ENCODE measurements around the gene LAMB4. TPM values are rescaled to one million over a fixed set of nuclear protein-coding genes. Genes with fewer than 3 reads are reported as not detected.

Gene LAMB4
- polyA plus RNA-seq, 2 of the 4 experiments (the other 2 are of a cell fraction) = 0.13 to 0.19 TPM

DNA sequence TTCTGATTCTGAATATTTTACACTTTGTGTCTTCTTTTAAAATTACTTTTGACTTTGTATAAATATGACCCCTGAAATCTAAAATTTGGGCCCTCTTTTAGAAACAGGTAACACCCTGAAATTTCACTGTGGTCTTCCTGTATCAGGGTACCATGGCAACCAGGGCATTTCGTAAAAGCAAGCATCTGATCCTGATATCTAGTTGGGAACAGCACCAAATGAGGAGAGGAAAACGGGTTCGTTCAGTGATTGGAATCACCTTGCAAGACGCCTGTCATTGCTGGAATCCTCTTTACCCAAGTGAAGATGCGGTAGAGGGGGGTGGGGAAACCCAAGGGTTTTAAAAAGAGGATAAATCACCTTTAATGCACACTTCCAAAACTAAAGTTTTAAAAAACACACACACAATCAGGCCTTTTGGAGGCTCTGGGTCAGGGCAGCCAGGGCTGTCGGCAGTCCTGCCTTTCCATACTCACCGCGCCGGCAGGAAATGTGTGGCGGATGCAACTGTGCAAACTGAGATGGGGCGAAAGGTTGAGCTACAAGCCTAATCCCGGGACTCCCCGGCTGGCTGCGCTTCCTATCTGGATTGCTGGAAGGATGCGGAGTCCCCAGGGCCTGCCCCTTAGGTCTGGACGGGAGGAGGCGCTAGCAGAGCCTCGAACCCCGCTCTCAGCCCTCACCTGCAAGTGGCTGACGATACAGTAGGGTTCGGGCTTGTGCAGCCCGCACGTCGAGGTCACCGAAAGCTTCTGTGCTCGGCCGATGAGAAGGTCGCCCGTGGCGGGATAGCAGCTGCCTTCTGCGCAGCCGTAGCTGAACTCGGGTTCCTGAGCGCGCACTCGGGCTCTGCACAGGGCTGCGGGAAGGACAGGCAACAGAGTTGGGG lies 129.0 kb downstream of the LAMB4 start (continued):
- no peak for TF ChIP-seq CBX2 (IDR thresholded peaks at IDR 0.05; ENCODE audit: borderline replicate concordance, low read depth)
- TF ChIP-seq, protein P1, sequence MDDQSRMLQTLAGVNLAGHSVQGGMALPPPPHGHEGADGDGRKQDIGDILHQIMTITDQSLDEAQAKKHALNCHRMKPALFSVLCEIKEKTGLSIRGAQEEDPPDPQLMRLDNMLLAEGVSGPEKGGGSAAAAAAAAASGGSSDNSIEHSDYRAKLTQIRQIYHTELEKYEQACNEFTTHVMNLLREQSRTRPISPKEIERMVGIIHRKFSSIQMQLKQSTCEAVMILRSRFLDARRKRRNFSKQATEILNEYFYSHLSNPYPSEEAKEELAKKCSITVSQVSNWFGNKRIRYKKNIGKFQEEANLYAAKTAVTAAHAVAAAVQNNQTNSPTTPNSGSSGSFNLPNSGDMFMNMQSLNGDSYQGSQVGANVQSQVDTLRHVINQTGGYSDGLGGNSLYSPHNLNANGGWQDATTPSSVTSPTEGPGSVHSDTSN (IDR thresholded peaks at IDR 0.05) = 0 out of 2 replicates have a peak, but pooled peaks have one; percentile 34

DNA sequence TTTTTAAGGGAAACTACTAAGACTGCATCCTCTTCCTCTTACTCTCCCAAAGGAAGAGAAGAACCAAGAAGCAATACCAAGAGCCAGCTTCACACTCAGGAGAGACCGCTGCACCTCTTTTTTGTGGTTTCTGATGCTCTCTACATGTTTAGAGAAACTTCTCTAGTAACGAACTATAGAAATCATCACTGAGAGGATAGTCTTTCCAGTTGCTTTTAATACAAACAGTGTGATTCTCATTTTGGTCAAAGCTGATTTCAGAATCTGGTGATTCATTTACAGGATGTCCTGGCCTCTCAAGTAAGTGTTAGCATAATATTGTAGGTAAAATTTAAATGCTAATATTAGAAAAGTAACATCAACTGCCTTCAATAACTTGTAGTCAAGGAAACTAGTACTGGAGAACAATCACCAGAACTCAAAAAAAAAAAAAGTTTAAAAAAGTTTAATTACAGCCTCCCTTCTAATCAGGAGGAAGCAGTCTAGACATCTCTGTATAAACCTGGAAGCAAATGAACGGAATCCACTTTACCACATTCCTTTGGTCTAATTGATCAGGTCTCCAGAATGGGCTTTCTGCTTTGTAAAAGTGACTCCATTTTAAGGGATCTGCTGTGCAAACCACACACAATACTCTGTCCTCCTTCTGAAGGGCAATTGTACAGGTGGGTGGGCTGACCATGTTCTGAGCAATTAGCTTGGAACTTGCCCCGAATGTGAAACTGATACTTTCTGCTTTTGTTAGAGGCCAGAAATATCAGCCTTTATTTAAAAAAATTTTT lies 130.2 kb downstream of the LAMB4 start:
- peak overlapping the region; percentile 93 for H3K4me2 ChIP-seq
- TF ChIP-seq CHD4 (IDR thresholded peaks at IDR 0.05; ENCODE audit: borderline replicate concordance) = no peak
- no peak for TF ChIP-seq HOXB5 (CRISPR knock-in tag; IDR thresholded peaks at IDR 0.05)
- TF ChIP-seq, protein P1 (IDR thresholded peaks at IDR 0.05) = no peak
- 83% methylated on average over 4 of the region's 4 CpGs for WGBS (ENCODE audit: missing lambda C conversion rate)
- CTCF ChIA-PET = interaction anchor here (1.1 to 5.6 kb wide), 8 partner anchors 17 to 146 kb away, joined by 3 to 46 read pairs (median 8); no protein-coding TSS in a partner anchor
- H3K4me1 ChIP-seq = peaks cover 76% of the 10 kb centered on the region
- no peak for DNase-seq (ENCODE audit: low read depth in 1 of 2, low spot score in 1 of 2)
- ATAC-seq = no peak
- no peaks in the 10 kb centered on the region for H3K9me3 ChIP-seq
- POLR2A ChIA-PET = no interaction called here
- peak overlapping the region; percentile 5; the same call in 2 of the 3 replicates for H3K4me3 ChIP-seq
- FAIRE-seq = no peak
- peak overlapping the region in 1 of 2 experiments; percentile 94; a peak in 4 of 6 replicates for H3K27ac ChIP-seq

DNA sequence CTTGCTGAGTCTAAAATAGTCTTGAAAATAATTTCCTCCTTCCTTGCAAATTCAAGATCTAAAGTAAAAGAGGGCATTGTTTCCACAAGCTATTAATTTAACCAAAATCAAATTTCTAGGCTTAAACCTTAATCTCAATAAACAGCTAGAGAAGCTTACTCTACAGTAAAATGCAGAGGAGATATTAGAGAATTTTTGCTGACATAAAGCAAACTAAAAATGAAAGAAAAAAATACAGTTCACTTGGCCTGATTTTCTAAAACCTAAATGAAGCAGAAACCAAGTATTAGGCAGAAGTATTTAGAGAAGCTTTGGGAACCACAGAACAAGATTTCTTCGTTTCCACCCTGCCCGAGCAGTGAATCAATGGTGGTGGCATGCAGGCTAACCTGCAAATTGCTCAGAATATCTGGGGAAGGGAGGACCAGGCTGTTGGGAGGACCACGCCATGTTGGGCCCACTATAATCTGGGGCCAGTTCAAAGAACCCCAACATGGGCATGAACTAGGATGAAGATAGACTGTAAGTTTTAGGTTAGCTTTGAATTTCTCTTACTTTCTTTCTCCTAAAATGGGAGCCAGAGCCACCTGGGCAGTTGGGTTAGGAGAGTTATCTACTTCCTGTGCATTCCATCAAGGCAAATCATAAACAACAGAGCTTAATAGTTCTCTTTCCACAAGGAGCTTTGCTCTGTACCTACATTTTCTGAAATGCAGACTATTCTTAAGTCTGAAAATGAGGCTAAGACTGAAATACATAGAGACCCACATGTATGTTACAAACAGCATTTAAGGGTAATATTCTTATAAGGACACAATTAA lies 131.3 kb downstream of the LAMB4 start:
- H3K4me3 ChIP-seq = no peak overlapping the region
- DNase-seq (ENCODE audit: low read depth in 1 of 2, low spot score in 1 of 2) (no peak), FAIRE-seq (no peak)

DNA sequence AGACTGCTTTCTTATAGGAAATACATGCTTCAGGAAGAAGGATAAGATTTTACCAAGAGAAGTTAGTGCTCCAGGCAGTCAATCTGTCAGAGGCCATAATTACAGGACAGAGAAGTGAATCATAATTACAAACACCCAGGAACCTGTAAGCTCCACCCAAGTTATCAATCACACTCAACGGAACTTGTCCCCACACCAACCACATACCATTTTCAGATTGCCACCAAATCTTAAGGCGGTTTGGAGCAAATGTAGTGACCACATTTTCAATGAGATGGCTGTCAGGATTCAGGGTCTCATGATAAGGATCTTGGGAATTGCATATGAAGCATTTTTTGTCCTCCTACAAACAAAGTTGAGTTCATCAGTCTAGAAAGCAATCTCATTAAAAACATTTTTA lies 132.0 kb downstream of the LAMB4 start:
- no peak for FAIRE-seq
- WGBS (ENCODE audit: missing lambda C conversion rate) = 80% methylated on average over 2 of the region's 2 CpGs
- no peak for ATAC-seq
- Histone ChIP-seq H3K4me2 (peak overlapping the region; percentile 93), H3K4me1 (peaks cover 75% of the 10 kb centered on the region), H3K9me3 (no peaks in the 10 kb centered on the region), H3K27ac (0 out of 6 replicates have a peak overlapping the region, but pooled peaks of 1 of the 2 experiments have one; percentile 11), H3K4me3 (no peak overlapping the region)
- ChIA-PET POLR2A (interaction anchor here (0.7 kb wide), 1 partner anchor 21 kb away, joined by 3 read pairs; no protein-coding TSS in a partner anchor), CTCF (interaction anchor here (1.1 to 5.6 kb wide), 3 partner anchors 19 to 148 kb away, joined by 3 to 46 read pairs (median 8); no protein-coding TSS in a partner anchor)
- no peak for DNase-seq (ENCODE audit: low read depth in 1 of 2, low spot score in 1 of 2)
- no peak for TF ChIP-seq EHF (CRISPR knock-in tag; IDR thresholded peaks at IDR 0.05)
- TF ChIP-seq, protein P2, sequence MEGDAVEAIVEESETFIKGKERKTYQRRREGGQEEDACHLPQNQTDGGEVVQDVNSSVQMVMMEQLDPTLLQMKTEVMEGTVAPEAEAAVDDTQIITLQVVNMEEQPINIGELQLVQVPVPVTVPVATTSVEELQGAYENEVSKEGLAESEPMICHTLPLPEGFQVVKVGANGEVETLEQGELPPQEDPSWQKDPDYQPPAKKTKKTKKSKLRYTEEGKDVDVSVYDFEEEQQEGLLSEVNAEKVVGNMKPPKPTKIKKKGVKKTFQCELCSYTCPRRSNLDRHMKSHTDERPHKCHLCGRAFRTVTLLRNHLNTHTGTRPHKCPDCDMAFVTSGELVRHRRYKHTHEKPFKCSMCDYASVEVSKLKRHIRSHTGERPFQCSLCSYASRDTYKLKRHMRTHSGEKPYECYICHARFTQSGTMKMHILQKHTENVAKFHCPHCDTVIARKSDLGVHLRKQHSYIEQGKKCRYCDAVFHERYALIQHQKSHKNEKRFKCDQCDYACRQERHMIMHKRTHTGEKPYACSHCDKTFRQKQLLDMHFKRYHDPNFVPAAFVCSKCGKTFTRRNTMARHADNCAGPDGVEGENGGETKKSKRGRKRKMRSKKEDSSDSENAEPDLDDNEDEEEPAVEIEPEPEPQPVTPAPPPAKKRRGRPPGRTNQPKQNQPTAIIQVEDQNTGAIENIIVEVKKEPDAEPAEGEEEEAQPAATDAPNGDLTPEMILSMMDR (IDR thresholded peaks at IDR 0.05) = no peak
- no peak for TF ChIP-seq SREBF2 (IDR thresholded peaks at IDR 0.05)
- TF ChIP-seq SMC3 (IDR thresholded peaks at IDR 0.05) = no peak
- no peak for TF ChIP-seq FOXS1 (CRISPR knock-in tag; IDR thresholded peaks at IDR 0.05)
- no peak for TF ChIP-seq NFE2L2 (conservative IDR thresholded peaks at IDR 0.05; ENCODE audit: low read length)
- no peak for TF ChIP-seq EHMT2 (IDR thresholded peaks at IDR 0.05; ENCODE audit: low read depth)
- TF ChIP-seq MYC (IDR thresholded peaks at IDR 0.05; ENCODE audit: borderline replicate concordance, low read length) = no peak
- TF ChIP-seq, protein P3, sequence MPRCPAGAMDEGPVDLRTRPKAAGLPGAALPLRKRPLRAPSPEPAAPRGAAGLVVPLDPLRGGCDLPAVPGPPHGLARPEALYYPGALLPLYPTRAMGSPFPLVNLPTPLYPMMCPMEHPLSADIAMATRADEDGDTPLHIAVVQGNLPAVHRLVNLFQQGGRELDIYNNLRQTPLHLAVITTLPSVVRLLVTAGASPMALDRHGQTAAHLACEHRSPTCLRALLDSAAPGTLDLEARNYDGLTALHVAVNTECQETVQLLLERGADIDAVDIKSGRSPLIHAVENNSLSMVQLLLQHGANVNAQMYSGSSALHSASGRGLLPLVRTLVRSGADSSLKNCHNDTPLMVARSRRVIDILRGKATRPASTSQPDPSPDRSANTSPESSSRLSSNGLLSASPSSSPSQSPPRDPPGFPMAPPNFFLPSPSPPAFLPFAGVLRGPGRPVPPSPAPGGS (IDR thresholded peaks at IDR 0.05) = no peak
- TF ChIP-seq ZFP36 (IDR thresholded peaks at IDR 0.05; ENCODE audit: borderline replicate concordance, partially characterized antibody) = no peak

More for the DNA sequence above, 131.3 kb downstream of the LAMB4 start:
- peak overlapping the region; percentile 93 for H3K4me2 ChIP-seq
- no peaks in the 10 kb centered on the region for H3K9me3 ChIP-seq
- ChIA-PET CTCF (interaction anchor here (1.1 to 5.6 kb wide), 5 partner anchors 18 to 147 kb away, joined by 3 to 46 read pairs (median 3); no protein-coding TSS in a partner anchor), POLR2A (interaction anchor here (0.7 kb wide), 1 partner anchor 21 kb away, joined by 3 read pairs; no protein-coding TSS in a partner anchor)
- no peak for ATAC-seq
- WGBS (ENCODE audit: missing lambda C conversion rate) = 95% methylated on average over 3 of the region's 3 CpGs
- H3K27ac ChIP-seq = peak overlapping the region in 1 of 2 experiments; percentile 66; a peak in 3 of 6 replicates
- H3K4me1 ChIP-seq = peaks cover 78% of the 10 kb centered on the region
- TF ChIP-seq MAFK (IDR thresholded peaks at IDR 0.05; ENCODE audit: partially characterized antibody) (peak; percentile 40), ZFP36 (IDR thresholded peaks at IDR 0.05; ENCODE audit: borderline replicate concordance, partially characterized antibody) (no peak), POLR2A (IDR thresholded peaks at IDR 0.05; ENCODE audit: low read length) (no peak), SREBF2 (IDR thresholded peaks at IDR 0.05) (no peak)
- TF ChIP-seq, protein P4, sequence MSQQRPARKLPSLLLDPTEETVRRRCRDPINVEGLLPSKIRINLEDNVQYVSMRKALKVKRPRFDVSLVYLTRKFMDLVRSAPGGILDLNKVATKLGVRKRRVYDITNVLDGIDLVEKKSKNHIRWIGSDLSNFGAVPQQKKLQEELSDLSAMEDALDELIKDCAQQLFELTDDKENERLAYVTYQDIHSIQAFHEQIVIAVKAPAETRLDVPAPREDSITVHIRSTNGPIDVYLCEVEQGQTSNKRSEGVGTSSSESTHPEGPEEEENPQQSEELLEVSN (IDR thresholded peaks at IDR 0.05; ENCODE audit: borderline replicate concordance, low read depth) = no peak
- TF ChIP-seq, protein P5, sequence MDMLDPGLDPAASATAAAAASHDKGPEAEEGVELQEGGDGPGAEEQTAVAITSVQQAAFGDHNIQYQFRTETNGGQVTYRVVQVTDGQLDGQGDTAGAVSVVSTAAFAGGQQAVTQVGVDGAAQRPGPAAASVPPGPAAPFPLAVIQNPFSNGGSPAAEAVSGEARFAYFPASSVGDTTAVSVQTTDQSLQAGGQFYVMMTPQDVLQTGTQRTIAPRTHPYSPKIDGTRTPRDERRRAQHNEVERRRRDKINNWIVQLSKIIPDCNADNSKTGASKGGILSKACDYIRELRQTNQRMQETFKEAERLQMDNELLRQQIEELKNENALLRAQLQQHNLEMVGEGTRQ (IDR thresholded peaks at IDR 0.05) = no peak

All from A549 (cell line).